ENCODE results near the gene ACVR2B.

GRCh38 chr3:38472342-38472741 is 18.7 kb downstream of the ACVR2B start:
- TF ChIP-seq, protein P1, sequence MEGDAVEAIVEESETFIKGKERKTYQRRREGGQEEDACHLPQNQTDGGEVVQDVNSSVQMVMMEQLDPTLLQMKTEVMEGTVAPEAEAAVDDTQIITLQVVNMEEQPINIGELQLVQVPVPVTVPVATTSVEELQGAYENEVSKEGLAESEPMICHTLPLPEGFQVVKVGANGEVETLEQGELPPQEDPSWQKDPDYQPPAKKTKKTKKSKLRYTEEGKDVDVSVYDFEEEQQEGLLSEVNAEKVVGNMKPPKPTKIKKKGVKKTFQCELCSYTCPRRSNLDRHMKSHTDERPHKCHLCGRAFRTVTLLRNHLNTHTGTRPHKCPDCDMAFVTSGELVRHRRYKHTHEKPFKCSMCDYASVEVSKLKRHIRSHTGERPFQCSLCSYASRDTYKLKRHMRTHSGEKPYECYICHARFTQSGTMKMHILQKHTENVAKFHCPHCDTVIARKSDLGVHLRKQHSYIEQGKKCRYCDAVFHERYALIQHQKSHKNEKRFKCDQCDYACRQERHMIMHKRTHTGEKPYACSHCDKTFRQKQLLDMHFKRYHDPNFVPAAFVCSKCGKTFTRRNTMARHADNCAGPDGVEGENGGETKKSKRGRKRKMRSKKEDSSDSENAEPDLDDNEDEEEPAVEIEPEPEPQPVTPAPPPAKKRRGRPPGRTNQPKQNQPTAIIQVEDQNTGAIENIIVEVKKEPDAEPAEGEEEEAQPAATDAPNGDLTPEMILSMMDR (IDR thresholded peaks at IDR 0.05), result no peak
- TF ChIP-seq ZFX (IDR thresholded peaks at IDR 0.05; ENCODE audit: borderline replicate concordance), result no peak

Data from 22Rv1 (cell line).